Testis (tissue), 3 donors: Measurements from ENCODE around the gene ALCAM. TPM values are rescaled to one million over a fixed set of nuclear protein-coding genes. Genes with fewer than 3 reads are reported as not detected.

Experiments used
- DNase-seq: peaks from one replicate; pipeline ENCODE4 v3.0.0-alpha.2; 2019
- H3K27ac ChIP-seq, 2 donors: fragments of 200-600 bp; sonication (generic); one replicate each; pipeline ENCODE4 v1.5.1; 2019
- H3K27me3 ChIP-seq: fragments of 200-600 bp; sonication (generic); one replicate; pipeline ENCODE4 v1.5.1; 2019
- H3K36me3 ChIP-seq: fragments of 200-600 bp; sonication (generic); one replicate; pipeline ENCODE4 v1.5.1; 2017; ENCODE audit warnings: low read depth; ENCODE audit errors: missing control alignments
- H3K4me1 ChIP-seq: fragments of 200-600 bp; sonication (generic); one replicate; pipeline ENCODE4 v1.5.1; 2019
- H3K4me3 ChIP-seq, 2 donors: fragments of 200-600 bp; sonication (generic); one replicate each; pipeline ENCODE4 v1.5.1; 2017 to 2019
- H3K9me3 ChIP-seq: fragments of 200-600 bp; sonication (generic); one replicate; pipeline ENCODE4 v1.5.1; 2017
- POLR2A ChIP-seq: fragments of 450-650 bp; IDR thresholded peaks from one replicate; pipeline ENCODE4 v1.6.1; 2017; ENCODE audit warnings: antibody characterized with exemption, mild to moderate bottlenecking, moderate library complexity
- WGBS, 2 donors: methylation state at CpG; one replicate each; pipeline ENCODE4 v1.1.5; 2018; 5-methylcytosine and 5-hydroxymethylcytosine counted together
- intact Hi-C: fragments of 100-400 bp; cut with DNase I; formaldehyde crosslinking; loops from one replicate; pipeline ENCODE4 v1.15.1; 2023; ENCODE audit warnings: low total_unique reads
- polyA plus RNA-seq: library from polyadenylated mRNA; stranded (reverse); fragments of 350-450 nt; fragmentation: Illumina TruSeq; extraction: RNeasy Lipid Tissue Mini Kit (QIAGEN cat#74804); gene quantifications from one replicate; pipeline ENCODE4 v1.2.3, GENCODE V29; 2014; ENCODE audit warnings: low read depth, low replicate concordance; ENCODE audit not compliant: insufficient read depth
- total RNA-seq, 2 donors: library from RNA; depleted of rRNA; stranded (reverse); fragments of >200 nt; gene quantifications; one replicate each; pipeline ENCODE4 v1.2.3, GENCODE V29; 2016
- TF ChIP-seq, protein P1 (sequence below), 3 experiments: fragments of 450-650 bp in 2 of 3; fragments of 200-600 bp in 1 of 3; sonication (generic) in 1 of 3; IDR thresholded peaks; one replicate each; pipeline ENCODE4 v1.5.1; 2016 to 2019; ENCODE audit warnings: antibody characterized with exemption in 3 of 3, mild to moderate bottlenecking in 2 of 3, moderate library complexity in 1 of 3

The ALCAM gene
- total and polyA plus RNA-seq, 3 donors from 2014 or later, result 8.3 to 9.0 (median 8.7) TPM

DNA sequence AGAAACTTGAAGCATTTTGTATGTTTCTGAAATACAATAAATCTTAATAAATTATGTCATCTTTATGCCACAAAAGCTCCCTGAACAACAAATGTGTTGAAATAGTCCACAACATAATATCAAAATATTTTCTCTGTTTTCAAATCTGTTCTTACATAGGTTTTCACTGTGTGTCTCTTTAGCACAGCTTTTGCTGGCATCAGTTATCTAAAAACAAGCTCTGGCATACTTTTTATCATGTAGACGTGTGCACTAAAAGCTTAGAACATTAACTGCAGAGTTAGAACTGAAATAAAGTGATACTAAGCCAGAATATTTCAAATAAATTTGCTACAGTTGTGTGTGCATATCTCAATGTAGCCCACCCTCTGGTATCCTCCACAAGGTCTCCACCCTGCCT, 41.8 kb upstream of the ALCAM start:
- TF ChIP-seq POLR2A, result no peak
- TF ChIP-seq, protein P1, sequence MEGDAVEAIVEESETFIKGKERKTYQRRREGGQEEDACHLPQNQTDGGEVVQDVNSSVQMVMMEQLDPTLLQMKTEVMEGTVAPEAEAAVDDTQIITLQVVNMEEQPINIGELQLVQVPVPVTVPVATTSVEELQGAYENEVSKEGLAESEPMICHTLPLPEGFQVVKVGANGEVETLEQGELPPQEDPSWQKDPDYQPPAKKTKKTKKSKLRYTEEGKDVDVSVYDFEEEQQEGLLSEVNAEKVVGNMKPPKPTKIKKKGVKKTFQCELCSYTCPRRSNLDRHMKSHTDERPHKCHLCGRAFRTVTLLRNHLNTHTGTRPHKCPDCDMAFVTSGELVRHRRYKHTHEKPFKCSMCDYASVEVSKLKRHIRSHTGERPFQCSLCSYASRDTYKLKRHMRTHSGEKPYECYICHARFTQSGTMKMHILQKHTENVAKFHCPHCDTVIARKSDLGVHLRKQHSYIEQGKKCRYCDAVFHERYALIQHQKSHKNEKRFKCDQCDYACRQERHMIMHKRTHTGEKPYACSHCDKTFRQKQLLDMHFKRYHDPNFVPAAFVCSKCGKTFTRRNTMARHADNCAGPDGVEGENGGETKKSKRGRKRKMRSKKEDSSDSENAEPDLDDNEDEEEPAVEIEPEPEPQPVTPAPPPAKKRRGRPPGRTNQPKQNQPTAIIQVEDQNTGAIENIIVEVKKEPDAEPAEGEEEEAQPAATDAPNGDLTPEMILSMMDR (IDR thresholded peaks at IDR 0.05), result no peak
- 32 to 36% methylated on average over 1 of the region's 1 CpG for WGBS, 2 donors
- Histone ChIP-seq H3K27ac (no peak overlapping the region), H3K36me3 (no peaks in the 10 kb centered on the region), H3K27me3 (no peaks in the 10 kb centered on the region), H3K4me1 (no peaks in the 10 kb centered on the region), H3K9me3 (no peaks in the 10 kb centered on the region), H3K4me3 (no peak overlapping the region)
- no peak for DNase-seq
- intact Hi-C loops, result no loop called here

DNA sequence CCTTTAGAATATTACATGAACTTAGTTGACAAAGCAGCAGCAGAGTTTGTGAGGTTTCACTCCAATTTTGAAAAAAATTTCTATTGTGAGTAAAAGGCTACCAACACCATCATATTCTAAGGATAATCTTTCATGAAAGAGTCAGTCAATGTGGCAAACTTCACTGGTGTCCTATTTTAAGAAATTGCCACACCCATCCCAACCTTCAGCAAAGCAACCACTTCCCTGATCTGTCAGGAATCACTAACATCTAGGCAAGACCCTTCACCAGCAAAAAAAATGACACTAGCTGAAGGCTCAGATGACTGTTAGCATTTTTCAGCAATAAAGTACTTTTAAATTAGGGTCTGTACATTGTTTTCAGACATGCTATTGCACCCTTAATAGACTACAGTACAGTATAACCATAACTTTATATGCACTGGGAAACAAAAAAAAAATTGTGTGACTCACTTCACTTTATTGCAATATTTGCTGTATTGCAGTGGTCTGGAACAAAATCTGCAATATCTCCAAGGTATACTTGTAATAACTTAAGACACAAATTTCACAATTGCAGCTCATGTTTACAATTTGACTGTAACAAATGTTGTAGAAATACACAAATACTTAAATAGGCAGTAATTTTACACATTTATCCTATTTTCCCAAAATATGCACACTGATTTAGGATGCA, 38.9 kb upstream of the ALCAM start:
- Histone ChIP-seq H3K4me1 (no peaks in the 10 kb centered on the region), H3K9me3 (no peaks in the 10 kb centered on the region), H3K36me3 (no peaks in the 10 kb centered on the region), H3K27me3 (no peaks in the 10 kb centered on the region), H3K4me3 (no peak overlapping the region), H3K27ac (no peak overlapping the region)
- TF ChIP-seq, protein P1 (IDR thresholded peaks at IDR 0.05), result no peak
- no peak for TF ChIP-seq POLR2A
- intact Hi-C loops, result no loop called here
- DNase-seq, result no peak

DNA sequence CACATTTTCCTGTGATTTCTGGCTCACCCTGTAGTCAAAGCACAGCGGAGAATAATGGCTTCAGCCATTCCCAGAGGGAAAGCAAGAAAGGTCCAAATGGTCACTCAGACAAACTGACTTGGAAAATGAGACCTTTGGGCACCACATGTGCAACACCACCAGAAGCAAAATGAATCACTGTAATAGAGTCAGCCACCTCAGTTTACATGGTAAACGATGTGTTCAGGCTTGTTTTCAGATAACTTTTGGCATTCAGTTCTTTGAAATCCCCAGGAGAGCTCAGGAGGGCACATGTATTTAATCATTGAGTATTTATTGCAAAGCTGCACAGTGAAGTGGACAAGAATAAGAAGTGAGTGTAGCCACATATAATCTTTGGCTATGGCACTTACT, 38.4 kb upstream of the ALCAM start:
- TF ChIP-seq, protein P1 (IDR thresholded peaks at IDR 0.05), result no peak
- TF ChIP-seq POLR2A, result no peak
- intact Hi-C loops, result no loop called here
- Histone ChIP-seq H3K36me3 (no peaks in the 10 kb centered on the region), H3K27me3 (no peaks in the 10 kb centered on the region), H3K4me3 (no peak overlapping the region), H3K4me1 (no peaks in the 10 kb centered on the region), H3K9me3 (no peaks in the 10 kb centered on the region), H3K27ac (no peak overlapping the region)
- DNase-seq, result no peak
- 80 to 83% methylated on average over 2 of the region's 2 CpGs for WGBS, 2 donors

DNA sequence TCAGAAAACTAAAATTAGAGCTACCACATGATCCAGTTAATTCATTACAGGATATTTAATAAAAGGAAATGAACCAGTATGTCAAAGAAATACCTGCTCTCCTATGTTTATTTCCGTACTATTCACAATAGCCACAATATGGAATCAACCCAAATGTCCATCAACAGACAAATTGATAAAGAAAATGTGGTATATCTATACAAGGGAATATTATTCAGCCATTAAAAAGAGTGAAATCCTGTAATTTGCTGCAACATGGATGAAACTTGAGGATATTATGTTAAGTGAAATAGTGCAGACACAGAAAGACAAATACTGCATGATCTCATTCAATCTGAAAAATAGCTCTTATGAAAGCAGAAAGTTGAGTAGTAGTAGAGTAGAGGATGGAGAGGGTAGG, 33.7 kb upstream of the ALCAM start:
- DNase-seq, result no peak
- H3K4me1 ChIP-seq, result no peaks in the 10 kb centered on the region
- no peaks in the 10 kb centered on the region for H3K27me3 ChIP-seq
- no peak for TF ChIP-seq POLR2A
- TF ChIP-seq, protein P1 (IDR thresholded peaks at IDR 0.05), result no peak
- no peak overlapping the region for H3K4me3 ChIP-seq
- 81 to 98% methylated on average over 1 of the region's 1 CpG for WGBS, 2 donors
- no peaks in the 10 kb centered on the region for H3K36me3 ChIP-seq
- H3K27ac ChIP-seq, result no peak overlapping the region
- no peaks in the 10 kb centered on the region for H3K9me3 ChIP-seq
- intact Hi-C loops, result no loop called here
